IMR-90 (cell line): ENCODE measurements around the gene NOTCH2. TPM values are rescaled to one million over a fixed set of nuclear protein-coding genes. Genes with fewer than 3 reads are reported as not detected.
A peak's percentile ranks its signal among the peaks of the same experiment; 100 is the strongest.

Source experiments
- ATAC-seq: fragments of 200-7000 bp; cut with Tn5 transposase; 2 replicates; pipeline ENCODE4 v1.9.1; 2020; ENCODE audit warnings: low read depth, mild to moderate bottlenecking, moderate library complexity
- BruUV-seq: library from RNA; stranded (reverse); fragments of 400-500 nt; replicated peaks from 2 replicates; lab custom pipeline; 2021; lab: Mats Ljungman, UMichigan
- CTCF ChIA-PET: fragments of 300-600 bp; formaldehyde crosslinking; extraction: SDS; loops from one replicate; lab custom pipeline; 2021; ENCODE audit warnings: antibody characterized with exemption; lab: Yijun Ruan, JAX
- POLR2A ChIA-PET: fragments of 300-600 bp; sonication (Branson Sonifier 250); formaldehyde crosslinking; loops from one replicate; lab custom pipeline; 2022; ENCODE audit warnings: antibody characterized with exemption; ENCODE audit not compliant: unreplicated experiment; lab: Charles Lee
- DNase-seq: peaks from one replicate; pipeline ENCODE4 v3.0.0; 2013
- H2AFZ ChIP-seq: replicated peaks from 2 replicates; pipeline ENCODE3; 2013; ENCODE audit warnings: low read length, mild to moderate bottlenecking; ENCODE audit not compliant: poor library complexity
- H2AK5ac ChIP-seq: 2 replicates; pipeline ENCODE4 v1.6.1; 2013; ENCODE audit warnings: low read depth, low read length, inconsistent platforms
- H2AK9ac ChIP-seq: replicated peaks from 2 replicates; pipeline ENCODE3; 2013; ENCODE audit warnings: mild to moderate bottlenecking, low read depth, low read length, moderate library complexity; ENCODE audit not compliant: poor library complexity
- H2BK120ac ChIP-seq: 2 replicates; pipeline ENCODE4 v1.6.1; 2013; ENCODE audit warnings: low read depth, low read length, inconsistent platforms
- H2BK15ac ChIP-seq: 3 replicates; pipeline ENCODE4 v1.6.1; 2013; ENCODE audit warnings: low read depth, low read length, inconsistent platforms
- H2BK20ac ChIP-seq: 2 replicates; pipeline ENCODE4 v1.6.1; 2013; ENCODE audit warnings: low read depth, mild to moderate bottlenecking, inconsistent platforms, low read length, moderate library complexity
- H2BK5ac ChIP-seq: 2 replicates; pipeline ENCODE4 v1.6.1; 2013; ENCODE audit warnings: mild to moderate bottlenecking, low read depth, low read length, inconsistent platforms; ENCODE audit not compliant: poor library complexity, severe bottlenecking
- H3K14ac ChIP-seq: replicated peaks from 2 replicates; pipeline ENCODE4 v1.6.1; 2013; ENCODE audit warnings: low read depth, low read length, inconsistent platforms
- H3K18ac ChIP-seq: 2 replicates; pipeline ENCODE4 v1.6.1; 2013; ENCODE audit warnings: low read depth, low read length, control low read depth
- H3K23ac ChIP-seq: 2 replicates; pipeline ENCODE4 v1.6.1; 2013; ENCODE audit warnings: low read depth, low read length, inconsistent platforms
- H3K27ac ChIP-seq: 2 replicates; pipeline ENCODE4 v1.5.1; 2013; ENCODE audit warnings: mild to moderate bottlenecking, control low read depth, low read length; ENCODE audit not compliant: insufficient read depth
- H3K27me3 ChIP-seq: 2 replicates; pipeline ENCODE4 v1.6.1; 2013; ENCODE audit warnings: low read length; ENCODE audit not compliant: control insufficient read depth, insufficient read depth
- H3K36me3 ChIP-seq: 2 replicates; pipeline ENCODE4 v1.6.1; 2013; ENCODE audit warnings: low read length, mixed read lengths; ENCODE audit not compliant: control insufficient read depth, insufficient read depth
- H3K4ac ChIP-seq: 2 replicates; pipeline ENCODE4 v1.6.1; 2013; ENCODE audit warnings: low read depth, low read length, inconsistent platforms
- H3K4me1 ChIP-seq: 2 replicates; pipeline ENCODE4 v1.6.1; 2013; ENCODE audit warnings: low read length, mixed read lengths; ENCODE audit not compliant: control insufficient read depth, insufficient read depth
- H3K4me2 ChIP-seq: 2 replicates; pipeline ENCODE4 v1.6.1; 2013; ENCODE audit warnings: low read depth, mild to moderate bottlenecking, control low read depth, low read length, moderate library complexity
- H3K4me3 ChIP-seq: 2 replicates; pipeline ENCODE4 v1.5.1; 2013; ENCODE audit warnings: low read depth, mild to moderate bottlenecking, control low read depth, low read length, moderate library complexity; ENCODE audit not compliant: insufficient read depth
- H3K56ac ChIP-seq: 2 replicates; pipeline ENCODE4 v1.6.1; 2013; ENCODE audit warnings: low read length, inconsistent platforms; ENCODE audit not compliant: insufficient read depth; ENCODE audit errors: extremely low read depth
- H3K79me1 ChIP-seq, 2 experiments: 2 replicates each; pipeline ENCODE4 v1.6.1; 2013; ENCODE audit warnings: low read length in 2 of 2, inconsistent platforms in 1 of 2, low read depth in 1 of 2
- H3K9ac ChIP-seq: 2 replicates; pipeline ENCODE4 v1.6.1; 2013; ENCODE audit warnings: low read depth, low read length, control low read depth
- H3K9me1 ChIP-seq: 2 replicates; pipeline ENCODE4 v1.6.1; 2013; ENCODE audit warnings: low read length, inconsistent platforms; ENCODE audit not compliant: insufficient read depth
- H3K9me3 ChIP-seq: 2 replicates; pipeline ENCODE4 v1.6.1; 2013; ENCODE audit warnings: low read length; ENCODE audit not compliant: control insufficient read depth, insufficient read depth
- H4K20me1 ChIP-seq: 2 replicates; pipeline ENCODE4 v1.6.1; 2013; ENCODE audit warnings: low read length, inconsistent platforms; ENCODE audit not compliant: insufficient read depth
- H4K5ac ChIP-seq: 2 replicates; pipeline ENCODE4 v1.6.1; 2013; ENCODE audit warnings: mild to moderate bottlenecking, low read depth, low read length, control low read depth
- H4K8ac ChIP-seq, 2 experiments: 2 replicates each; pipeline ENCODE4 v1.6.1; 2013; ENCODE audit warnings: low read depth in 2 of 2, low read length in 2 of 2, control low read depth in 1 of 2, inconsistent platforms in 1 of 2
- H4K91ac ChIP-seq: 2 replicates; pipeline ENCODE4 v1.6.1; 2013; ENCODE audit warnings: low read depth, low read length, inconsistent platforms; ENCODE audit not compliant: insufficient read depth
- CEBPB ChIP-seq: IDR thresholded peaks from 2 replicates; pipeline ENCODE4 v1.6.1; 2012; ENCODE audit warnings: low read depth, low read length, improper control_type of control experiment
- FOS ChIP-seq: fragments of 150-350 bp; IDR thresholded peaks from 2 replicates; pipeline ENCODE4 v1.6.1; 2016; ENCODE audit warnings: low read depth, low read length
- POLR2A ChIP-seq: IDR thresholded peaks from 2 replicates; pipeline ENCODE4 v1.6.1; 2012; ENCODE audit warnings: mild to moderate bottlenecking, low read depth, low read length
- RAD21 ChIP-seq: IDR thresholded peaks from 2 replicates; pipeline ENCODE4 v1.6.1; 2012; ENCODE audit warnings: low read length, improper control_type of control experiment
- RCOR1 ChIP-seq: IDR thresholded peaks from 2 replicates; pipeline ENCODE4 v1.6.1; 2012; ENCODE audit warnings: mild to moderate bottlenecking, low read length, improper control_type of control experiment; ENCODE audit not compliant: insufficient replicate concordance
- RFX5 ChIP-seq: IDR thresholded peaks from 2 replicates; pipeline ENCODE4 v1.8.0; 2012; ENCODE audit warnings: low read depth, mild to moderate bottlenecking, low read length, moderate library complexity
- WGBS, 2 experiments: methylation state at CpG; one replicate each; pipeline versions ENCODE4 v1.1.5 to v1.1.7; 2013; ENCODE audit warnings: missing lambda C conversion rate in 2 of 2; ENCODE audit not compliant: insufficient read length in 1 of 2; ENCODE audit errors: extremely low coverage in 2 of 2; 5-methylcytosine and 5-hydroxymethylcytosine counted together
- dilution Hi-C: fragments of 300-500 bp; cut with HindIII; formaldehyde crosslinking; loops from one replicate; pipeline ENCODE4 v1.14.3; 2018; ENCODE audit warnings: low sequenced_read_pairs; ENCODE audit not compliant: unreplicated experiment
- in situ Hi-C: fragments of 300-500 bp; cut with MboI; formaldehyde crosslinking; loops from 3 replicates; pipeline ENCODE4 v1.14.3; 2019; ENCODE audit warnings: low sequenced_read_pairs, inconsistent platforms, mixed read lengths
- intact Hi-C: fragments of 100-400 bp; cut with micrococcal nuclease; formaldehyde crosslinking; loops from 2 replicates; pipeline ENCODE4 v1.10.0; 2022
- polyA plus RNA-seq, 3 experiments: library from polyadenylated mRNA; depleted of rRNA; stranded (reverse); fragments of >200 nt; gene quantifications; 2 replicates each; pipeline ENCODE4 v1.2.3, GENCODE V29; 2012; ENCODE audit warnings: low replicate concordance in 1 of 3
- total RNA-seq: library from RNA; depleted of rRNA; stranded (reverse); fragments of >200 nt; gene quantifications from 2 replicates; pipeline ENCODE4 v1.2.3, GENCODE V29; 2012

The NOTCH2 gene
- total and polyA plus RNA-seq, 2 of the 4 experiments (the other 2 are of a cell fraction), result 40.4 to 131 TPM

- no peak for TF ChIP-seq RFX5
Observed at GRCh38 chr1:119987686-119988085, 81.8 kb downstream of the NOTCH2 start (continued).

DNA sequence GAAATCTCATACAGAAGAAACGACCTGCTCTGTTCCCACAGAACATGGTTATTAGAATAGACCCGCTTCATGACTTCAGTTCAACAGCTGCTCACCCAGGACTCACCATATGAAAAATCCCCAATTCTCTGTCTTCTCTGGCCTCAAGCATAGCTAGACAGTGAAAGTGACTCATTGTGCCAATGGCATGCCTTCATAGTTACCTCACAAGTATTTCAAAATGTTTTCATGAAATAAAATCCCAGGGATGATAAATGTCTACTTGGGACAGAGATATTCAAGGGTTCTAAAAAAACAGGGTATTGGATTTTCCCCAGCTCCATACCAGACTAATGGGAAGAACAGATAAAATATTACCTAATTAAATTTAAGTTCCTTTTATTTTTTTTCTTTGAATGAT is 82.3 kb downstream of the NOTCH2 start:
- TF ChIP-seq FOS, result peak; percentile 87
- TF ChIP-seq POLR2A, result no peak
- TF ChIP-seq RFX5, result no peak
- no peak for TF ChIP-seq RAD21
- peak; percentile 39 for TF ChIP-seq RCOR1
- peak; percentile 82 for TF ChIP-seq CEBPB
- Histone ChIP-seq H3K9me3 (no peaks in the 10 kb centered on the region), H4K20me1 (peaks cover 8% of the 10 kb centered on the region; the same call in 1 of the 2 replicates), H2AK9ac (no peak overlapping the region), H4K8ac (peak overlapping the region in 1 of 2 experiments; percentile 18; a peak in 1 of 4 replicates), H3K18ac (peak overlapping the region; percentile 33; the same call in 1 of the 2 replicates), H3K4me3 (no peak overlapping the region), H2AFZ (no peak overlapping the region), H3K56ac (no peak overlapping the region), H2AK5ac (peak overlapping the region; percentile 11), H2BK120ac (peak overlapping the region; percentile 33; the same call in 1 of the 2 replicates), H3K23ac (no peak overlapping the region), H3K79me1 (peaks cover 22 to 38% of the 10 kb centered on the region in 2 experiments), H2BK5ac (peak overlapping the region; percentile 6), H3K27me3 (no peaks in the 10 kb centered on the region), H3K9me1 (peaks cover 7% of the 10 kb centered on the region), H3K36me3 (peaks cover 8% of the 10 kb centered on the region), H3K27ac (peak overlapping the region; percentile 20; the same call in 1 of the 2 replicates), H2BK20ac (peak overlapping the region; percentile 59; the same call in 1 of the 2 replicates), H3K4me2 (peak overlapping the region; percentile 71), H3K14ac (no peak overlapping the region; the same call in 1 of the 2 replicates), H4K91ac (no peak overlapping the region), H2BK15ac (peak overlapping the region; percentile 1; the same call in 1 of the 3 replicates), H3K9ac (no peak overlapping the region), H3K4me1 (peaks cover 13% of the 10 kb centered on the region), H3K4ac (peak overlapping the region; percentile 29; the same call in 1 of the 2 replicates), H4K5ac (no peak overlapping the region)
- no TSS peak for BruUV-seq
- dilution Hi-C loops, result no loop called here
- ChIA-PET CTCF (interaction anchor here (1.2 kb wide), 1 partner anchor 19 kb away, joined by 3 read pairs; no protein-coding TSS in a partner anchor), POLR2A (no interaction called here)
- DNase-seq (peak; percentile 97), ATAC-seq (peak; percentile 94)
- intact Hi-C loops, result no loop called here
- WGBS, 2 experiments, result no CpG with 5 or more reads among the region's 2 CpGs
- in situ Hi-C loops, result no loop called here
